ENCODE results near the gene POTEH.
"Not testable (repeated sequence)": the region's sequence is repeated elsewhere in the genome, so short reads cannot be mapped to it uniquely, and the experiment has no call there.

POTEH gene

DNA sequence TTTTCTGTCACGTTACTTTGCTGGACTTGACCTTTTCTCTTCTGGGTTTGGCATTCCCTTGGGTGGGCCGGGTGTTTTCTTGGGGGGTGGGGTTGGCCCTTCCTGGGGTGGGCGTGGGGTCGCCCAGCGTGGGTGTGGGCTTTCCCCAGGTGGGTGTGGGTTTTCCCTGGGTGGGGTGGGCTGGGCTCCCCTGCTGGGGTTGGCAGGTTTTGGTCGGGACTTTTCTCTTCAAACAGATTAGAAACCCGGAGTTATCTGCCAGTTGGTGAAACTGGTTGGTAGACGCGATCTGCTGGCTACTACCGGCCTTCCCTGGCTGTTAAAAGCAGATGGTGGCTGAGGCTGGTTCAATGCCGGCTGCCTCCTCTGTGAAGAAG, at the start of gene POTEH:
Gene POTEH, plus strand, starts transcription at position 278 of the 377 bp plus-strand sequence. Its CDS starts 52 bp downstream, at position 330.
- DNase-seq, result not testable (repeated sequence)

DNA sequence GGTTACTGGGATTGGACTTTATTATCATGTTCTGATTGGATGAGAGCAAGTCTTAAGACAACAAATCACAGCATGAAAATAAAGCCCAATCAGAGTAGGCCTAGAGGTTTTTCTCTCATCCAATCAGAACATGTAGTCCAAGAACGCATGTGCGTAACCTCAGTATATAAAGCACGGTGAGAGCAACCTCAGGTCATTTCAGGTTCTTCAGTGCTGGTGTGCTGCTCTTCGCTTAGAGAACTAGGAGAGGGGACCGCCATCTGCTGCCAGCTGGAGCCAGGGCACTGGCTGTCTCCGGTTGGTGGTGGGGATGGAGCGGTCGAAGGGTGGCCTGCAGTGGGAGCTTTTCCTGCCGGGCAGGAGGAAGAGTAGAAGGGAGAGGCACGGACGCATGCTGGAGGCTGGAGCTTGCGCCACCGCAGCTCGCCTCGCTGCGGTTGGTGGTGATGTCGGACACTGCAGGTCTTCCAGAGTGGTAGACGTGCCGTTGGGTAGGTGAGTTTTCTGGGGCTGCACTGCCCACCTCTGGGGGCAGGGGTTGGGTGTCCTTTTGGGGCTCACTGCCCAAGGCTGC, 47.5 kb upstream of the POTEH start:
- DNase-seq, result not testable (repeated sequence)

DNA sequence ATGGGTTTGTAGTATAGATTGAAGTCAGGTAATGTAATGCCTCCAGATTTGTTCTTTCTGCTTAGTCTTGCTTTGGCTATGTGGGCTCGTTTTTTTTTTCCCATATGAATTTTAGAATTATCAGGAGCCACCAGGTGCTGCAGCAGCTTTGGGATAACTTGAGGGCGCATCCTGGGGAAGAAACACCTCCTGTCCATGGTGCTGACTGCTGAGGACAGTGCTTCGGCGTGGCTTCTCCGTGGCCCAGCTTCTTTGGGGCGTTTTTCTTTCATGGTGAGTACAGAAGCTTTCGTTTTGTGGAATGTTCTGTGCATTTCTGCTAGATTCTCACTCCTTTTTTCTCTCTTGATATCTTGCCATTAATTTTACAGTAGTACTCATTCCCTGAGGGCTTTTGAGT, 37.9 kb upstream of the POTEH start:
- not testable (repeated sequence) for DNase-seq

DNA sequence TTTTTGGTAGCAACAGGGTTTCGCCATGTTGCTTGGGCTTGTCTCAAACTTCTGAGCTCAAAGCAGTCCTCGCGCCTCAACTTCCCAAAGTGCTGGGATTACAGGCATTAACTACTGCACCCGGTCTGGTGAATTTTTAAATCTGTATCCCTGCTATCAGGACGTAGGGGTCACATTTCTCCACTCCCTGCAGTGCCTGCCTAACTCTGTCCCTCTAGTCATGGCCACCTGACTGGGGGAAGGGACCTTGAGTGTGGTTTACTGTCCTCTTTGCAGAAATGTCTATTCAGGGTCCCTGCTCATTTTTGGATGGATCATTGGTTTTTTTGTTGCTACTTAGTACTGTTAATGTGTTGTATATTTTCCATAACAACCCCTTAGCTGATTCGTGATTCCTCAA, 37.1 kb upstream of the POTEH start:
- not testable (repeated sequence) for DNase-seq

DNA sequence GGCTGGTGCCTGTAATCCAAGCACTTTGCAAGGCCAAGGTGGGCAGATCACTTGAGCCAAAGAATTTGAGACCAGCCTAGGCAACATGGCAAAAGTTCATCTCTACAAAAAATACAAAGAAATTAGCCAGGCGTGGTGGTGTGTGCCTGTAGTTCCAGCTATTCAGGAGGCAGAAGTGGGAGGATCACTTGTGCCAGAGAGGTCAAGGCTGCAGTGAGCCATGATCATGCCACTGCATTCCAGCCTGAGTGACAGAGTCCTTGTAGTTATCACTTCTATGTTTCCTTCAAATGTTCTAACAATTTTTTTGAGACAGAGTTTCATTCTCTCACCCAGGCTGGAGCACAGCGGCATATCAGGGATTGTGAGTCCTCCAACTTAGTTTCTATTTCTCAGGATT, 36.6 kb upstream of the POTEH start:
- DNase-seq, result not testable (repeated sequence)

DNA sequence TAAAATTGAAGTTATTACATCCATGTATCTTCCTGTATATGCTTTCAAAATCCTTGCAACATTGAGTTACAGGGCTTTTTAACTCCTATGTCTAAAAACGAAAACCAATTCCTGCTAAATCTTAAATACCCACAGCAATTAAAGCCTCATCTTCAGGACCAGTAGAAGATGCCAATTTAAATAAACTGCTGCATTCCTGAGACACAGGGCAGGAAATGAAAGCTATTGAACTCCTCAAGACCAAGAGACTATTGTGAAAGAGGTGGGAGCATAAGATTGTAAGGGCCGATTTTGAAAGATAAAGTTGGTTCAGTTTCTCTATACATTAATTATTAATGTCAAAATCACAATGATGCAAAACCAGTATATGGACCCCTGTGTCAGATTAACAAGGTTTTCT, 28.7 kb upstream of the POTEH start:
- not testable (repeated sequence) for DNase-seq

DNA sequence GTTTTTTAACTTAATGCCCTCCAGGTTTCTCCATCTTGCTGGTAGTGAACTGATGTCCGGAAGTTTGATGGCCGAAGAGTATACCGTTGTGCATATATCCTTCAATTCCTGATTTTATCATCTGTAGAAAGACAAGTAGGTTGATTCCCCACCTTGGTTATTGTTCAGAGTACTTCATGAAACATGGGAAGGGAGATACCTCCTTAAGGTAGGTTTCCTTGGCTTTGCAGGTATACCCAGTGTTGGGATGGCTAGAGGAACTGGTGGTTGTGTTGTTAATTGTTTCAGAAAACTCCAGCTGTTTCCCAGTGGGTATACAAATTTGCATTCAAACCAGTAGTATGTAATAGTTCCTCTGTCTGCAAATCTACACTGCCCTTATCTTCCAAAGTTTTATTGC, 25.1 kb upstream of the POTEH start:
- DNase-seq, result not testable (repeated sequence)

DNA sequence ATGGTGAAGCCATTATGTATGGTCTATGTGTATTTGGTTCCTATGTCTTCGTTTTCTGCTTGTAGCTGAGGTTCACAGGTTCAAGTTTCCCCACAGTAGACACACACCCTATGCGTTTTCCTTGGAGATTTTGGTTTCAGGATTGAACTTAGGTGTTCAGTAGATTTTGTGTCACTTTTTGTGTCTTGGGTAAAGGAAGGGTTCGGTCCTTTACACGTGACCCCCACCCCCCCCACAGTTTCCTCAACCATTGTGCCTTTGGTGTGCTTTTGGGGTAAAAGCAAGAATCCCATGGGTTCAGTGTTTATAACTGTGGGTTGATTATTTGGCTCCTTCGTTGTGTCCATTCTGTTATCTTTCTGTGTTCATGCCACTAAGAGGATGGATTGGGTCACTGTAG, 24.3 kb upstream of the POTEH start:
- not testable (repeated sequence) for DNase-seq

DNA sequence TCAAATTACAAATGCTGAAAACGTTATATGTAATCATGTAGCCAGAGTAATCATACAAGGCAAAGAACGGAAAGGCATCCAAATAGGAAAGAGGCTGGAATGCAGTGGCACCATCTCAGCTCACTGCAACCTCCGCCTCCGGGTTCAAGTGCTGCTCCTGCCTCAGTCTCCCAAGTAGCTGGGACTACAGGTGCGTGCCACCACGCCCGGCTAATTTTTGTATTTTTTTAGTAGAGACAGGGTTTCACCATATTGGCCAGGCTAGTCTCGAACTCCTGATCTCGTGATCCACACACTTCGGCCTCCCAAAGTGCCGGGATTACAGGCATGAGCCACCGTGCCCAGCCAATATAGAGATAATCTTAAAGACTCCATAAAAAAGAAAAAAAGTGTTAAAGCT, 20.4 kb upstream of the POTEH start:
- not testable (repeated sequence) for DNase-seq

DNA sequence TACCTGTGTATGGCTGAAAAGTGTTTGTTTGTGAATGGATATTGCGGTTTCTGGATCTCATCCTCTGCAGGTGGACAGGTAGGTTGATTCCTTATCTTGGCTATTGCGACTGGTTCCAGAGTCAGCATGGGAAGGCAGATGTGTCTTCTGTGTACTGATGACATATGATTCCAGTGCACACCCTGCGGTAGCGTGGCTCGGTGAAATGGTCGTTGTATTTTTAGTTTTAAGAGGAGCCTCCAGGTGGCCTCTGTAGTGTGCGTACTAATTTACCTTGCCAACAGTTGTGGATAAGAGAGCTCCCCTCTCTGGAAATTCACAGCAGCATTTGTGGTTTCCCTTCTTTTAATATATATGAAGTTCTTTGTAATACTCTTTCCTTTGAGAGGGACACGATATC, 10.1 kb upstream of the POTEH start:
- not testable (repeated sequence) for DNase-seq

DNA sequence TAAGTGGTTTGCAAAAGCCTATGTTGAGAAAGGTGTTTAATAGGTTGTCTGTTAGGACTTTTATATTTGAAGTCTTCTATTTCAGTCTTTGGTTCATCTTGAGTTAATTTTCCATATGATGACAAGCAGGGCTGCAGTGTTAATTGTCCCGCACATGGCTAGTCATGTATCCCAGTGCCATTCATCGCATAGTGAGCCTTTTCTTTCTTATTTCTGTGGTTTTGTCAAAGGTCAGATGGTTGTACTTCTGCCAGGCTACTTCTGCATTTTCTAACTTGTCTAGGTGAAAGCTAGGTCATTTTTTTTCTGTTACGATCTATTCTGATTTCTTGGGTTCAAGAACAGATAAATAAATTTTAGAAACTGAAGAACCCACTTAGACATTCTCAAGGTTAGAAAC, 5.7 kb upstream of the POTEH start:
- DNase-seq, result not testable (repeated sequence)

DNA sequence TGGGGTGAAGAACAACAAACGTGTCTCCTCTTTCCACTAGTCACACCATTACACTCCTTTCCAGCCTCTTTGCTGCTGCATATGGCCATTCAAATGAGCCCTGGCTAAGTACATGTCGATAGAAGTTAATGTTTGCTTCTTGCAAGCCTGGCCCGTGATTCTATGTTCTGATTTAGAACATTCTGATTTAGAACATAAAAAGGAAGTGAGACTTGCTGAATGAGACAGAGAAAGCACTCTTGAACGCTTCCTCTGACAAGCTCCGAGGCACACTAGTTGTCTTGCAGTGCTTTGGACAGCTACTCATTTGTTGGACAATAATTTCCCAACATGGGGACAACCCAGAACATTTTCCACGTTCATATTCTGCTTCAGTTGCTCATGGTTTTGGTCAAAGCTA, 5.1 kb upstream of the POTEH start:
- DNase-seq, result not testable (repeated sequence)

DNA sequence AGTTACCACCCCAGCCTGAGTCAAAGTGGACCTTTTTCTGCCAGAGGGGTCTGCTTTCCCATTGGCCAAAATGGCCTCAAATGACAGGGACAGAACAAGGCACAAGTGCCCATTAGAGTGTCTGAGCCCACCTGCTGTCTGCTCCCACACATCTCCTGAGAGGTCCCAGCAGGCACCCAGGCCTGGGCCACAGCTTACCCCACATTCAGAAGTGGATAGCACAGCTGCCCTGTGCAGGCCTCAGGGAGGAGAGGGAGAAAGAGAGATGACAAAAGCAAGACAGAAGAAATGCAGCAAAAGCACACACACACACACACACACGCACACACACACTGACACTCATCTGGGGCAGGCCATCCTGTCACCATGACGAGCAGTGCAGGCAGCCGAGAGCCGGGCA, 4.2 kb upstream of the POTEH start:
- DNase-seq, result not testable (repeated sequence)

DNA sequence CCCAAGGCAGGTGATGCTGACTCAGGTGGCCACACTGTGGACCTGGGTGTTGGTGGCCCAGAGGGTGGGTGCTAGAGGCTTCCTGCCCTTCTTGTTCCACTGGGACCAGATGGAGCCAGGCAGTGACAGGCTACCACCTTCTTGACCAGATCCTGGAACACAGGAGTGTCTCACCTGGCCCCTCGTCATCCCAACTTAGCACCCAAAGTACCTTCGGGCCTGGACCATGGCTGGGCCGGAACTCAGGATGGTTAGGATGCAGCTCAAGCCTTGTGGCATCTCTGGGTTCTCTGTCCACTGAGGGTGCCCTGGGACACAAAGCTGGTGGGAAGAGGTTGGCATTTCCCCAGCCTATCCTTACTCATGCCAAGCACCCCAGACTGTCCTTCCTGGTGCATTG, 2.7 kb upstream of the POTEH start:
- not testable (repeated sequence) for DNase-seq

DNA sequence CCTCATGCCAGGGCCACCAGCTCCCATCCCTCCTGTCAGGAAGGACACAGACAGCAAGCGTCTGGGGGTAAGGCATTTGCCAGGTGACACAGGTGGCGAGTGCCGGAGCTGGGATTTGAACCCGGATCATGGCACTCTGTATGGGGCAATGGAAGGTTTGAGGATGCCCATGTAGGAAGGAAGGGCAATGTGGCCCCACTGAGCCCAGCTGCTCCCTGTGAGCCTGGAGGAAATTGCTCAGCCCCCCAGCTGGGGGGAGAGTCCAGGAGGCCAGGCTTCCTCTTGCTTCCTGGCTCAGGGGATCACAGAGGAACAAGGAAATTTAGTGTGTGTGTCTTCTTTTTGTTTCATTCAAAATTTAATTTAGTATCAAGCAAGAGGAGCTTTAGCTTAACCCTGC, 2.1 kb upstream of the POTEH start:
- not testable (repeated sequence) for DNase-seq

DNA sequence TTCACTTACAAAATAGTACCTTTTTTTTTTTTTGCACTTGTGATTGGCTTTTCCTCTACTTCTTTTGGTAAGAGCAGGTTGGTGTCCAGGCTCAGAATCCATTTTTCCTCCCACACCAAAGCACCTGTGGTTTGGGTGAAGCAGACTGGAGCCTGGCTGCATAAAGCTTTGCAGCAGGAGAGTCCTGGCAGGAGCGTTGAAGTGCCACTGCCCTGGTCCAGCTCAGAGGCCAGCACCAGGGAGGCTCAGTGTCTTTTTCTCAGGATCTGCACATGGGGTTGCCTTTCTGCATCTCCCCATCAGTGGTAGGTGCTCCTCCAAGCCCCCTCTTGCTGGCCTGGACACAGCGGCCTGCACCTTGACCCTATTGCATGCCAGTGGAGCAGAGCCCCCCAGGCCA, 1.7 kb upstream of the POTEH start:
- not testable (repeated sequence) for DNase-seq

DNA sequence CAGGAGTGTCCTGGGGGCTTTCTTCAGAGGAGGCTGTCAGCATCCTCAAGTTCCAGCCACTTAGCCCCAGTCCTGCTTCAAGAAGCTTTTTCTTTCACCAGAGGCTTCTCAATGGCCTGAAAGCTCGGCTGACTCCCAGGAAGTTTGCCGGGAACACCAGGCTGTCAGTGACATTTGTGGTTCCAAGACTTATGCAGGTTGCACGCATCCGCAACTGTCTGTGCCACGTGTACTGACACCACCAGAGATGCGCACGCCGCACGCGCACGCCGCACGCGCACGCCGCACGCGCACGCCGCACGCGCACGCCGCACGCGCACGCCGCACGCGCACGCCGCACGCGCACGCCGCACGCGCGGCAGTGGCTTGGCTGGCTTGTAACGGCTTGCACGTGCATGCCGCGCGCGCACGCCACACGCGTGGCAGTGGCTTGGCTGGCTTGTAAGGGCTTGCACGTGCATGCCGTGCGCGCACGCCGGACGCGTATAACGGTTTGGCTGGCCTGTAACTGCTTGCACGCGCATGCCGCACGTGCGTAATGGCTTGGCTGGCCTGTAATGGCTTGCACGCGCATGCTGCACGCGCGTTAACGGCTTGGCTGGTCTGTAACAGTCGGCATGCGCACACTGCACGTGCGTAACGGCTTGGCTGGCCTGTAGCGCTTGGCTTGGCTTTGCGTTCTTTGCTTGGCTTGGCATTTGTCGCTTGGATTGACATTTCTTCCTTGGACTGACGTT, 646 bp upstream of the POTEH start:
- DNase-seq, result not testable (repeated sequence)

DNA sequence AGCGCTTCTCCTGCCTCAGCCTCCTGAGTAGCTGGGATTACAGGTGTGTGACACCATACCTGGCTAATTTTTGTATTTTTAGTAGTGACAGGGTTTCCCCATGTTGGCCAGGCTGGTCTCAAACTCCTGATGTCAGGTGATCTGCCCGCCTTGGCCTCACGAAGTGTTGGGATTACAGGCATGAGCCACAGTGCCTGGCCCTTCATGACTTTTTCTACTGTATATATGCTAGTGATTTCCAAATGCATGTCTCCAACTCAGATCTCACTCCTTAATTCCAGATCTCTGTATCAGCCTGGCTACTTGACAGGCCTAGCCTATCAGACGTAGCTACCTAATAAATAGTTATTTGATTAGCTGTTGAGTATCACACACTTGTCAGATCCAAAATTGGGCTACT, 23.8 kb downstream of the POTEH start:
- DNase-seq, result not testable (repeated sequence)

DNA sequence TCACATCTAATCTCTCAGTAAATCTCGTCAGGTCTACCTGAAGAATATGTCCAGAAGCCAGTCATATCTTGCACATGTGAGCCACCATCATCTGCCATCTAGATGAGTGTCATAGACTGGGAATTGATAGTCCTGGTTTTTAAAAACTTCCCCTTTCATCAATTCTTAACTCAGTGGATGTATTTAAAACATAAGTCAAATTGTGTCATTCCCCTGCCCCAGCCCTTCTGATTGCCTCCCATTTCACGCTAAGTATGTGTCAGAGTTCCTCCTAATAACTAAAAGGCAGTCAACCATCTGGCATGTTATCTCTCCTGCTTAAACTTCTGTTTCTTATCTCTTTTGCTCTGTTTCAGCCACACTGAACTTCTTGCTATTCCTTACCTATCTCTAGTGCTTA, 24.3 kb downstream of the POTEH start:
- not testable (repeated sequence) for DNase-seq

DNA sequence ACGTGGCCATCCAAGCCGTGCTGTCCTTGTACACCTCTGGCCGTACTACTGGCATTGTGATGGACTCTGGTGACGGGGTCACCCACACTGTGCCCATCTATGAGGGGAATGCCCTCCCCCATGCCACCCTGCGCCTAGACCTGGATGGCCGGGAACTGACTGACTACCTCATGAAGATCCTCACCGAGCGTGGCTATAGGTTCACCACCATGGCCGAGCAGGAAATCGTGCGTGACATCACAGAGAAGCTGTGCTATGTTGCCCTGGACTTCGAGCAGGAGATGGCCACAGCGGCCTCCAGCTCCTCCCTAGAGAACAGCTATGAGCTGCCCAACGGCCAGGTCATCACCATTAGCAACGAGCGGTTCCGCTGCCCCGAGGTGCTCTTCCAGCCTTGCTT, 32.1 kb downstream of the POTEH start:
- not testable (repeated sequence) for DNase-seq

DNA sequence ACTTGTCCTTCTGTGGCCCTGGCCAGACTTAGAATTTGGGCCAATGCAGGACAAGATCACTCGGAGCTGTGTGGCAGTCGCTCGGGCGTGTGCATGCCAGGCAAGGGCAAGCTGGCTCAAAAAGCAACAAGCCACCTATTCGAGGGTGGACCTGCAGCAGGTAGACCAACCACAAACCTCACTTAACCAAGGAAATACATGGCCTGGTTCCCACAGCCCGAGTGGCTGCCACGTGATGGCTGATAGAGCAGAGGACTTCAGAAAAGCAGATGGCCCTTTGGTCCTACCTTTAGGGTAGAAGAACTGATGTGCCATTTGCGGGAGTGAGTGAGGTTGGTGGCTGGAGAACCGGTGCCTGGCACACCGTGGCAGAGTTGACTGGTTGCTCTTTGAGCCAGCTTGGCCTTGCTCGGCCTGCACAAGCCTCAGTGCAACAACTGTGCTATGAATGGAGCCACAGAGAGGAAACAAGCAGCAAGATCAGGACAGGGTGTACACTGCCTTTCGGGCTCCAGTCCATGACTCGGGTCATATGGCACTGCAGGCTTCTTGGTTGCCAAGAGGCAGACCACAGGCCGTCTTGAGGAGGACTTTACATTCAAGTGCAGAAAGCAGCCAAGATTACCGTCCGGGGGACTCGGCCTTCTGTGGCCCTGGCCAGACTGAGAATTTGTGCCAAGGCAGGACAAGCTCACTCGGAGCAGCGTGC, 39.5 kb downstream of the POTEH start:
- not testable (repeated sequence) for DNase-seq

DNA sequence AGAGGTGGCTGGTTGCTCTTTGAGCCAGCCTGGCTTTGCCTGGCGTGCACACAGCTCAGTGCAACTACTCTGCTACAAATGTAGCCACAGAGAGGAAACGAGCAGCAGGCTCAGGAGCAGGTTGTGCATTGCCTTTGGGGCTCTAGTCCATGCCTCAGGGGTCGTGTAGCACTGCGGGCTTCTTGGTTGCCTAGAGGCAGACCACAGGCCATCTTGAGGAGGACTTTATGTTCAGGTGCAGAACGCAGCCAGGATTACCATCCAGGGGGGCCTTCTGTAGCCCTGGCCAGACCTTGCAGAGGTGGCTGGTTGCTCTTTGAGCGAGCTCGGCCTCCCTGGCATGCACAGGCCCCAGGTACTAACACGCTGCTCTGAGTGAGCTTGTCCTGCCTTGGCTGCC, 41.2 kb downstream of the POTEH start:
- DNase-seq, result not testable (repeated sequence)

DNA sequence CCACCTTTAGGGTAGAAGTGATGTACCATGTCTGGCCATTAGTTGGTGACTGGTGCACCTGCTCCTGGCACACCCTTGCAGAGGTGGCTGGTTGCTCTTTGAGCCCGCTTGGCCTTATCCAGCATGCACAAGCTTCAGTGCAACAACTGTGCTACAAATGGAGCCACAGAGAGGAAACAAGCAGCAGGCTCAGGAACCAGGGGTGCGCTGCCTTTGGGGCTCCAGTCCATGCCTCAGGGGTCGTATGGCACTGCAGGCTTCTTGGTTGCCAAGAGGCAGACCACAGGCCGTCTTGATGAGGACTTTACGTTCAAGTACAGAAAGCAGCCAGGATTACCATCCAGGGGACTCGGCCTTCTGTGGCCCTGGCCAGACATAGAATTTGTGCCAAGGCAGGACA, 44.6 kb downstream of the POTEH start:
- DNase-seq, result not testable (repeated sequence)
